Keratinocyte (primary cell): ENCODE data around the gene MYH13. TPM values are rescaled to one million over a fixed set of nuclear protein-coding genes. Genes with fewer than 3 reads are reported as not detected.

Experiments
- DNase-seq: peaks from one replicate; pipeline ENCODE4 v3.0.0-alpha.2; 2011; ENCODE audit warnings: low read depth, missing footprints, low spot score
- FAIRE-seq: peaks from 2 replicates; lab custom pipeline; 2011; peaks lifted over from hg19 to GRCh38; lab: Jason Lieb, UNC
- H2AFZ ChIP-seq: 2 replicates; pipeline ENCODE4 v1.6.0; 2012; ENCODE audit warnings: low read length, control low read depth, inconsistent platforms; ENCODE audit not compliant: control insufficient read depth
- H3K27ac ChIP-seq: 2 replicates; pipeline ENCODE4 v1.5.1; 2011; ENCODE audit warnings: low read length; ENCODE audit not compliant: control insufficient read depth, insufficient read depth
- H3K27me3 ChIP-seq: 3 replicates; pipeline ENCODE4 v1.6.0; 2011; ENCODE audit warnings: low read length; ENCODE audit not compliant: control insufficient read depth, insufficient read depth; ENCODE audit errors: extremely low read depth
- H3K36me3 ChIP-seq, 2 experiments: 2 replicates in 1 of 2; 3 replicates in 1 of 2; pipeline ENCODE4 v1.5.1; 2011; ENCODE audit warnings: low read length in 2 of 2, mild to moderate bottlenecking in 1 of 2; ENCODE audit not compliant: control insufficient read depth in 2 of 2, insufficient read depth in 2 of 2; ENCODE audit errors: extremely low read depth in 1 of 2
- H3K4me1 ChIP-seq: 3 replicates; pipeline ENCODE4 v1.5.1; 2011; ENCODE audit warnings: low read length; ENCODE audit not compliant: control insufficient read depth, insufficient read depth; ENCODE audit errors: extremely low read depth
- H3K4me2 ChIP-seq: 3 replicates; pipeline ENCODE4 v1.6.0; 2011; ENCODE audit warnings: low read depth, low read length; ENCODE audit not compliant: control insufficient read depth, insufficient read depth; ENCODE audit errors: extremely low read depth
- H3K4me3 ChIP-seq, 3 experiments: fragments of 200-600 bp in 1 of 3; sonication (generic) in 1 of 3; 2 replicates in 2 of 3; 3 replicates in 1 of 3; pipeline ENCODE4 v1.5.1; 2011 to 2016; ENCODE audit warnings: low read length in 3 of 3, mild to moderate bottlenecking in 3 of 3, control low read depth in 2 of 3, inconsistent platforms in 1 of 3, low read depth in 1 of 3, mixed read lengths in 1 of 3, mixed run types in 1 of 3, moderate library complexity in 1 of 3; ENCODE audit not compliant: control insufficient read depth in 2 of 3, insufficient read depth in 2 of 3; ENCODE audit errors: extremely low read depth in 1 of 3
- H3K79me2 ChIP-seq: 2 replicates; pipeline ENCODE4 v1.6.0; 2012; ENCODE audit warnings: low read length; ENCODE audit not compliant: control insufficient read depth, insufficient read depth
- H3K9ac ChIP-seq: 3 replicates; pipeline ENCODE4 v1.6.0; 2011; ENCODE audit warnings: low read length; ENCODE audit not compliant: control insufficient read depth, insufficient read depth; ENCODE audit errors: extremely low read depth
- H3K9me1 ChIP-seq: 3 replicates; pipeline ENCODE4 v1.6.0; 2011; ENCODE audit warnings: low read length; ENCODE audit not compliant: control insufficient read depth, insufficient read depth; ENCODE audit errors: extremely low read depth
- H3K9me3 ChIP-seq: 2 replicates; pipeline ENCODE4 v1.5.1; 2012; ENCODE audit warnings: low read depth, low read length; ENCODE audit not compliant: control insufficient read depth
- H4K20me1 ChIP-seq: 3 replicates; pipeline ENCODE4 v1.6.0; 2011; ENCODE audit warnings: low read length; ENCODE audit not compliant: control insufficient read depth, insufficient read depth; ENCODE audit errors: extremely low read depth
- EZH2 ChIP-seq: IDR thresholded peaks from one replicate; pipeline ENCODE4 v1.6.1; 2012; ENCODE audit warnings: inconsistent platforms, mild to moderate bottlenecking, low read length, moderate library complexity
- dilution Hi-C: fragments of 300-500 bp; cut with MboI; formaldehyde crosslinking; loops from one replicate; pipeline ENCODE4 v1.7.0; 2020; ENCODE audit warnings: low sequenced_read_pairs; ENCODE audit not compliant: extremely low pct_ligation_motif_present
- polyA plus RNA-seq, 5 experiments: library from polyadenylated mRNA; depleted of rRNA in 3 of 5; stranded (reverse) in 3 of 5; stranded (forward) in 1 of 5; unstranded in 1 of 5; fragments of >200 nt; gene quantifications; 1 replicate in 1 of 5; 2 replicates in 3 of 5; 3 replicates in 1 of 5; pipeline versions ENCODE4 v1.2.1 to v1.2.3, GENCODE V29; 2011 to 2012; ENCODE audit warnings: missing spikeins in 2 of 5, low read depth in 1 of 5, low replicate concordance in 1 of 5
- TF ChIP-seq, protein P1 (sequence below), 3 experiments: IDR thresholded peaks in 1 of 3; conservative IDR thresholded peaks in 1 of 3; optimal IDR thresholded peaks in 1 of 3; 2 replicates in 2 of 3; 3 replicates in 1 of 3; pipeline versions ENCODE3 to v1.5.1; 2011; ENCODE audit warnings: low read length in 3 of 3, mild to moderate bottlenecking in 3 of 3, moderate library complexity in 2 of 3, control low read depth in 1 of 3, inconsistent platforms in 1 of 3; ENCODE audit not compliant: insufficient read depth in 2 of 3; ENCODE audit errors: extremely low read depth in 1 of 3

MYH13 gene
- polyA plus RNA-seq, 1 donor (not counting 4 experiments of a cell fraction or from before 2014, with no cell fraction given) = not detected

DNA sequence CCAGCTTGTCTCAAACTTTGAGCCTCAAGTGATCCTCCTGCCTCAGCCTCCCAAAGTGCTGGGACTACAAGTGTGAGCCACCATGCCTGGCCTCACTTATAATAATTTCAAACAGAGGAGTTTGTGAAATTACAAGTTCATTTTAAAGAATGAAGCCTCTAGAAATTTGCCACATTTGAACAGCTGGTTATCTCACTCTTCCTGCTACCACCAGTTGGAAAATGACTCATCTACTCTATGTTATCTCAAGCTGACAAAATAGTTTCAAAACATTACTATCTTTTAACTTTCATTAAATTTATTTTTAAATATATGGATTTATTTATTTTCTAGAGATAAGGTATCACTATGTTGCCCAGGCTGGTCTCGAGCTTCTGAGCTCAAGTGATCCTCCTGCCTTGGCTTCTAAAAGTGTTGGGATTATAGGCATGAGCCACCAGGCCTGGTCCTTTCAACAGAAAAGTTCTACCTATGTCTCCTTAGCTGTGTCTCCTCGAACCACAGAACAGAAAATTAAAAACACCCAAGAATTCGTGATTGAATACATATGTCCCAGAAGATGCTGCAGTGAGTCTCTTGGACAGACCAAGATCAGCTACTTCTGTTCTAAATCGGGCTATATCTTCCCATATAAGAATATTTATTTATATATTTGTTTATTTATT lies 47.6 kb downstream of the MYH13 start:
- dilution Hi-C loops = no loop called here

DNA sequence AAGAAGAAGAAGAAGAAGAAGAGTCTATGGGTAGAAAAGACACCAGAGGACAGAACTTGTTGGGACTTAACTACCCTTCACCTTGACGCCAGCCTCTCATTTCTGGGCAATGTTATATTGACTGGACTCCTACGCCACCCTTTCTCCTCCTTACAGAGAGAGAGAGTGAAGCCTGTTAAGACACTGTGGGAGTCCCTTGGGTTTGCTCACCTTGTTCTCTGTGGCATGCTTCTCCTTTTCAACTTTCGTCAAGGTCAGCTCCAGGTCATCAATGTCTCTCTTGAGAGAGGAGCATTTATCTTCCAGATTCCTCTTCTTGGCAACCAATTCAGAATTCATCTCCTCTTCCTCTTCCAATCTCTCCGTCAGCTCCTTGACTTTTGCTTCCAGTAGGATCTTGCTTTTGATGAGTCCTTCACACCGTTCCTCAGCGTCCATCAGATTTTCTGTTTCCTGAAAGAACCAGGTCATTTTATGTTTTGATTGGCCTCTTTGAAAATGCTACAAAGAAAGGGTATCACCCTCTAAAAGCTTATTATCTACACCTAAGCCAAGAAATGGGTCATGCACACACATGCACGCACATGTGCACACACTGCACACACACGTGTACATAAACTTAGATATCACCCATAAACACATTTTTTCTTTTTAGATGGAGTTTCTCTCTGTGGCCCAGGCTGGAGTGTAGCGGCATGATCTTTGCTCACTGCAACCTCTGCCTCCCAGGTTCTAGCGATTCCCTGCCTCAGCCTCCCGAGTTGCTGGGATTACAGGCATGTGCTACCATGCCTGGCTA lies 48.8 kb downstream of the MYH13 start:
- Histone ChIP-seq H4K20me1 (no peaks in the 10 kb centered on the region), H3K27ac (no peak overlapping the region), H3K27me3 (no peaks in the 10 kb centered on the region), H3K9ac (no peak overlapping the region), H3K4me2 (no peak overlapping the region), H3K9me1 (no peaks in the 10 kb centered on the region), H2AFZ (no peak overlapping the region), H3K79me2 (no peaks in the 10 kb centered on the region), H3K9me3 (no peaks in the 10 kb centered on the region), H3K36me3 (no peaks in the 10 kb centered on the region), H3K4me3 (no peak overlapping the region), H3K4me1 (no peaks in the 10 kb centered on the region)
- no peak for TF ChIP-seq EZH2
- dilution Hi-C loops = no loop called here
- DNase-seq = no peak
- no peak for FAIRE-seq

More for the DNA sequence above, 47.6 kb downstream of the MYH13 start:
- Histone ChIP-seq H3K9me1 (no peaks in the 10 kb centered on the region), H3K9me3 (no peaks in the 10 kb centered on the region), H2AFZ (no peak overlapping the region), H3K4me2 (no peak overlapping the region), H3K27me3 (no peaks in the 10 kb centered on the region), H3K27ac (no peak overlapping the region), H3K79me2 (no peaks in the 10 kb centered on the region), H3K4me3 (no peak overlapping the region), H3K36me3 (no peaks in the 10 kb centered on the region), H3K9ac (no peak overlapping the region), H4K20me1 (no peaks in the 10 kb centered on the region), H3K4me1 (no peaks in the 10 kb centered on the region)
- no peak for DNase-seq
- FAIRE-seq = no peak
- TF ChIP-seq, protein P1, sequence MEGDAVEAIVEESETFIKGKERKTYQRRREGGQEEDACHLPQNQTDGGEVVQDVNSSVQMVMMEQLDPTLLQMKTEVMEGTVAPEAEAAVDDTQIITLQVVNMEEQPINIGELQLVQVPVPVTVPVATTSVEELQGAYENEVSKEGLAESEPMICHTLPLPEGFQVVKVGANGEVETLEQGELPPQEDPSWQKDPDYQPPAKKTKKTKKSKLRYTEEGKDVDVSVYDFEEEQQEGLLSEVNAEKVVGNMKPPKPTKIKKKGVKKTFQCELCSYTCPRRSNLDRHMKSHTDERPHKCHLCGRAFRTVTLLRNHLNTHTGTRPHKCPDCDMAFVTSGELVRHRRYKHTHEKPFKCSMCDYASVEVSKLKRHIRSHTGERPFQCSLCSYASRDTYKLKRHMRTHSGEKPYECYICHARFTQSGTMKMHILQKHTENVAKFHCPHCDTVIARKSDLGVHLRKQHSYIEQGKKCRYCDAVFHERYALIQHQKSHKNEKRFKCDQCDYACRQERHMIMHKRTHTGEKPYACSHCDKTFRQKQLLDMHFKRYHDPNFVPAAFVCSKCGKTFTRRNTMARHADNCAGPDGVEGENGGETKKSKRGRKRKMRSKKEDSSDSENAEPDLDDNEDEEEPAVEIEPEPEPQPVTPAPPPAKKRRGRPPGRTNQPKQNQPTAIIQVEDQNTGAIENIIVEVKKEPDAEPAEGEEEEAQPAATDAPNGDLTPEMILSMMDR (optimal IDR thresholded peaks at IDR 0.05 in 1 of 3, IDR thresholded peaks at IDR 0.05 in 1 of 3, conservative IDR thresholded peaks at IDR 0.05 in 1 of 3; ENCODE audit: extremely low read depth in 1 of 3, insufficient read depth in 2 of 3, low read length in 3 of 3) = no peak
- TF ChIP-seq EZH2 = no peak
